ENCODE measurements around the gene ARF1. TPM values are rescaled to one million over a fixed set of nuclear protein-coding genes. Genes with fewer than 3 reads are reported as not detected.

The ARF1 gene
- total RNA-seq, 6 donors from 2014 or later, result 157 to 487 (median 374) TPM

DNA sequence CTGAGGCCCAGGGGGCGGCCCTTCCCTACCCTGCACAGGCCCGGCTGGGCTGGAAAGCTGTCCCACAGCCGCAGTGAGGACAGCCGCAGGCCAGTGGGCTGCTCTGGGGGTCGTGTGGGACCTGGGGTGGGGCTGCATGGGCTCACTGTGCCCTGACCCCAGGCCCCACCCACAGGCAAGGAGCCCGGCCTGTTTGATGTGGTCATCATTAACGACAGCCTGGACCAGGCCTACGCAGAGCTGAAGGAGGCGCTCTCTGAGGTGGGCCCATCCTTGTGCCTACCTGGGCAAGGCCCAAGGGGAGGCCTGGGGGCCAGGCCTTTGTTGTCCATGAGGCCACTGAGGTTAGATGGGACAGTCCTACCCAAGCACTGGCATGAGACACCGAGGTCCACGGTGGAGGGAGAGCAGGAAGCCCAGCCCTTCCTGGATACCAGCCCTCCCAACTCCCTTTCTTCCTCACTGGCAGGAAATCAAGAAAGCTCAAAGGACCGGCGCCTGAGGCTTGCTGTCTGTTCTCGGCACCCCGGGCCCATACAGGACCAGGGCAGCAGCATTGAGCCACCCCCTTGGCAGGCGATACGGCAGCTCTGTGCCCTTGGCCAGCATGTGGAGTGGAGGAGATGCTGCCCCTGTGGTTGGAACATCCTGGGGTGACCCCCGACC, 65.8 kb downstream of the ARF1 start:
- peaks cover 58 to 87% (median 80%) of the 10 kb centered on the region in 4 donors for H3K4me1 ChIP-seq
- WGBS, 2 donors, result 53 to 64% methylated on average over 13 of the region's 18 CpGs

More for the DNA sequence above, 65.8 kb downstream of the ARF1 start:
- Histone ChIP-seq H3K9me3 (no peaks in the 10 kb centered on the region), H3K27me3 (no peaks in the 10 kb centered on the region), H3K27ac (peak overlapping the region; percentile 80 to 96 (median 87)), H3K36me3 (peaks cover 0 to 50% (median 40%) of the 10 kb centered on the region in 4 donors), H3K4me3 (no peak overlapping the region)
- DNase-seq (peak in 1 of 2 donors; percentile 58), ATAC-seq (ENCODE audit: low FRiP score in 2 of 2) (no peak)
- TF ChIP-seq, protein P1, sequence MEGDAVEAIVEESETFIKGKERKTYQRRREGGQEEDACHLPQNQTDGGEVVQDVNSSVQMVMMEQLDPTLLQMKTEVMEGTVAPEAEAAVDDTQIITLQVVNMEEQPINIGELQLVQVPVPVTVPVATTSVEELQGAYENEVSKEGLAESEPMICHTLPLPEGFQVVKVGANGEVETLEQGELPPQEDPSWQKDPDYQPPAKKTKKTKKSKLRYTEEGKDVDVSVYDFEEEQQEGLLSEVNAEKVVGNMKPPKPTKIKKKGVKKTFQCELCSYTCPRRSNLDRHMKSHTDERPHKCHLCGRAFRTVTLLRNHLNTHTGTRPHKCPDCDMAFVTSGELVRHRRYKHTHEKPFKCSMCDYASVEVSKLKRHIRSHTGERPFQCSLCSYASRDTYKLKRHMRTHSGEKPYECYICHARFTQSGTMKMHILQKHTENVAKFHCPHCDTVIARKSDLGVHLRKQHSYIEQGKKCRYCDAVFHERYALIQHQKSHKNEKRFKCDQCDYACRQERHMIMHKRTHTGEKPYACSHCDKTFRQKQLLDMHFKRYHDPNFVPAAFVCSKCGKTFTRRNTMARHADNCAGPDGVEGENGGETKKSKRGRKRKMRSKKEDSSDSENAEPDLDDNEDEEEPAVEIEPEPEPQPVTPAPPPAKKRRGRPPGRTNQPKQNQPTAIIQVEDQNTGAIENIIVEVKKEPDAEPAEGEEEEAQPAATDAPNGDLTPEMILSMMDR (IDR thresholded peaks at IDR 0.05), result no peak
- no peak for TF ChIP-seq EP300 (IDR thresholded peaks at IDR 0.05)
- no peak for TF ChIP-seq POLR2AphosphoS5 (IDR thresholded peaks at IDR 0.05)
- no peak for TF ChIP-seq POLR2A (IDR thresholded peaks at IDR 0.05)

Small RNA genes within 50 kb of the gene (small RNA-seq; reads per million reads assigned to genes)
- gene AL359510.1, result 0 reads per million in 4 donors

Other genes starting within 250 kb of the ARF1 start
- 10 to 100 TPM in 4 of 6 donors, 1 to 10 TPM in 2; 4.2 to 15.5 (median 10.9) TPM for gene WNT9A, start 134.8 kb upstream of the ARF1 start, total RNA-seq
- gene WNT3A, start 75.7 kb upstream of the ARF1 start, total RNA-seq, result 10 to 100 TPM in 2 of 6 donors, 1 to 10 TPM in 4; 1.0 to 19.6 (median 6.4) TPM
- 10 to 100 TPM; 12.8 to 34.6 (median 17.8) TPM for gene C1orf35, start 20.6 kb downstream of the ARF1 start, total RNA-seq
- 100 to 1,000 TPM in 1 of 6 donors, 10 to 100 TPM in 5; 42.4 to 161 (median 60.1) TPM for gene MRPL55, start 26.6 kb downstream of the ARF1 start, total RNA-seq
- 100 to 1,000 TPM; 198 to 385 (median 269) TPM for gene GUK1, start 57.6 kb downstream of the ARF1 start, total RNA-seq
- 1 to 10 TPM; 1.4 to 8.7 (median 2.0) TPM for gene GJC2, start 67.2 kb downstream of the ARF1 start, total RNA-seq
- 10 to 100 TPM in 4 of 6 donors, 1 to 10 TPM in 2; 6.1 to 19.3 (median 13.9) TPM for gene IBA57, start 83.1 kb downstream of the ARF1 start, total RNA-seq
- 100 to 1,000 TPM in 1 of 6 donors, 10 to 100 TPM in 5; 15.7 to 160 (median 47.0) TPM for gene OBSCN, start 125.3 kb downstream of the ARF1 start, total RNA-seq